IPS-11a (cell line): ENCODE data around the gene STXBP6.
"Not testable (repeated sequence)": the region's sequence is repeated elsewhere in the genome, so short reads cannot be mapped to it uniquely, and the experiment has no call there.

Experiments
- H3K4me3 ChIP-seq: one replicate; pipeline ENCODE4 v1.5.1; 2013; ENCODE audit warnings: low read depth, low read length, control low read depth

Gene STXBP6

GRCh38 chr14:24839617-24840203 is 210.2 kb downstream of the STXBP6 start:
- no peak overlapping the region for H3K4me3 ChIP-seq

GRCh38 chr14:24838945-24839616 is 210.9 kb downstream of the STXBP6 start:
- no peak overlapping the region for H3K4me3 ChIP-seq

- no peak overlapping the region for H3K4me3 ChIP-seq
Measured at GRCh38 chr14:24837280-24838046, 212.5 kb downstream of the STXBP6 start.

GRCh38 chr14:24836324-24836723 is 213.6 kb downstream of the STXBP6 start:
- H3K4me3 ChIP-seq, result not testable (repeated sequence)

- no peak overlapping the region for H3K4me3 ChIP-seq
Measured at GRCh38 chr14:24834956-24835355, 215.0 kb downstream of the STXBP6 start.

- no peak overlapping the region for H3K4me3 ChIP-seq
Measured at GRCh38 chr14:24833385-24833784, 216.6 kb downstream of the STXBP6 start.

GRCh38 chr14:24831677-24832076 is 218.3 kb downstream of the STXBP6 start:
- no peak overlapping the region for H3K4me3 ChIP-seq

- H3K4me3 ChIP-seq, result no peak overlapping the region
Measured at GRCh38 chr14:24829862-24830261, 220.1 kb downstream of the STXBP6 start.

- H3K4me3 ChIP-seq, result no peak overlapping the region
Measured at GRCh38 chr14:24828486-24828885, 221.5 kb downstream of the STXBP6 start.

- no peak overlapping the region for H3K4me3 ChIP-seq
Measured at GRCh38 chr14:24826390-24826789, 223.6 kb downstream of the STXBP6 start.

- H3K4me3 ChIP-seq, result no peak overlapping the region
Measured at GRCh38 chr14:24820616-24821015, 229.3 kb downstream of the STXBP6 start.

GRCh38 chr14:24818823-24819341 is 231.1 kb downstream of the STXBP6 start:
- no peak overlapping the region for H3K4me3 ChIP-seq

- no peak overlapping the region for H3K4me3 ChIP-seq
Measured at GRCh38 chr14:24818058-24818822, 231.7 kb downstream of the STXBP6 start.

- H3K4me3 ChIP-seq, result no peak overlapping the region
Measured at GRCh38 chr14:24817212-24818057, 232.5 kb downstream of the STXBP6 start.

GRCh38 chr14:24816929-24817211 is 233.1 kb downstream of the STXBP6 start:
- no peak overlapping the region for H3K4me3 ChIP-seq

- no peak overlapping the region for H3K4me3 ChIP-seq
Measured at GRCh38 chr14:24816011-24816928, 233.7 kb downstream of the STXBP6 start.

GRCh38 chr14:24815543-24815942 is 234.4 kb downstream of the STXBP6 start:
- H3K4me3 ChIP-seq, result no peak overlapping the region

- no peak overlapping the region for H3K4me3 ChIP-seq
Measured at GRCh38 chr14:24814944-24815343, 235.0 kb downstream of the STXBP6 start.

GRCh38 chr14:24814346-24814745 is 235.6 kb downstream of the STXBP6 start:
- no peak overlapping the region for H3K4me3 ChIP-seq
